Gastroesophageal sphincter (tissue), 3 donors: Measurements from ENCODE around the gene CFAP251.

Experiments
- CTCF ChIP-seq, 4 experiments: fragments of 200-600 bp in 2 of 4; fragments of 450-650 bp in 2 of 4; sonication (generic) in 1 of 4; IDR thresholded peaks; one replicate each; pipeline ENCODE4 v1.5.1; 2017 to 2019; ENCODE audit warnings: antibody characterized with exemption in 4 of 4, mild to moderate bottlenecking in 2 of 4, moderate library complexity in 2 of 4
- EP300 ChIP-seq: sonication (generic); formaldehyde crosslinking; IDR thresholded peaks from one replicate; pipeline ENCODE4 v1.6.1; 2017; ENCODE audit warnings: antibody characterized with exemption, mild to moderate bottlenecking
- POLR2A ChIP-seq, 2 donors: fragments of 450-650 bp; IDR thresholded peaks; one replicate each; pipeline ENCODE4 v1.6.1; 2017; ENCODE audit warnings: antibody characterized with exemption in 2 of 2, mild to moderate bottlenecking in 2 of 2, moderate library complexity in 1 of 2
- POLR2AphosphoS5 ChIP-seq: sonication (generic); formaldehyde crosslinking; IDR thresholded peaks from one replicate; pipeline ENCODE4 v1.6.1; 2017; ENCODE audit warnings: antibody characterized with exemption

DNA sequence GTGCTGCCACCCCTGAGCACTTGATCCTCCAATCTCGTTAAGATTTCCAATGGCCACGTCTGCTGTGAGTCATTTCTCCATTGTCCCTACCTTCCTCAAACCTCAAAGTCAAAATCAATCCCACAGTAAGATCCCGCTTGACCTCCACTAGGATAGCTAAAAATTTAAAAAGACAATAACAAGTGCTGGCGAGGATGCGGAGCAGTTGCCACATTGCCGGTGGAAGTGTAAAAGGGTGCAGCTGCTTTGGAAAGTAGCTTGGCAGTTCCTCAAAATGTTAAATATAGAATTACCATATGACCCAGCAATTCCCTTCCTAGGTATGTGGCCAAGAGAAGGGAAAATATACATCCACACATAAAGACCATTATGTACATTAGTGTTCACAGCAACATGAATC is 93.8 kb downstream of the CFAP251 start:
- TF ChIP-seq POLR2AphosphoS5: no peak
- TF ChIP-seq CTCF (IDR thresholded peaks at IDR 0.05): no peak
- no peak for TF ChIP-seq POLR2A (IDR thresholded peaks at IDR 0.05)
- no peak for TF ChIP-seq EP300
